ENCODE measurements around the gene PIPOX.

Gene PIPOX

GRCh38 chr17:29049541-29050145 is 6.7 kb downstream of the PIPOX start:
- peaks cover 2% of the 10 kb centered on the region for H3K36me3 Mint-ChIP-seq
- H3K27ac Mint-ChIP-seq: no peak overlapping the region
- H3K4me3 Mint-ChIP-seq: no peak overlapping the region
- no peaks in the 10 kb centered on the region for H3K27me3 Mint-ChIP-seq
- no peaks in the 10 kb centered on the region for H3K9me3 Mint-ChIP-seq (ENCODE audit: low read depth)
- H3K4me1 Mint-ChIP-seq (ENCODE audit: low read depth): no peaks in the 10 kb centered on the region

- H3K27ac Mint-ChIP-seq: no peak overlapping the region
- no peaks in the 10 kb centered on the region for H3K27me3 Mint-ChIP-seq
- no peaks in the 10 kb centered on the region for H3K9me3 Mint-ChIP-seq (ENCODE audit: low read depth)
- H3K36me3 Mint-ChIP-seq: peaks cover 2% of the 10 kb centered on the region
- H3K4me3 Mint-ChIP-seq: no peak overlapping the region
- H3K4me1 Mint-ChIP-seq (ENCODE audit: low read depth): no peaks in the 10 kb centered on the region
These were observed 7.2 kb downstream of the PIPOX start for GRCh38 chr17:29050176-29050575.

GRCh38 chr17:29051194-29051593 is 8.3 kb downstream of the PIPOX start:
- Mint-ChIP-seq H3K9me3 (ENCODE audit: low read depth) (no peaks in the 10 kb centered on the region), H3K27me3 (no peaks in the 10 kb centered on the region), H3K4me3 (no peak overlapping the region), H3K27ac (no peak overlapping the region), H3K4me1 (ENCODE audit: low read depth) (no peaks in the 10 kb centered on the region), H3K36me3 (peaks cover 2% of the 10 kb centered on the region)

DNA sequence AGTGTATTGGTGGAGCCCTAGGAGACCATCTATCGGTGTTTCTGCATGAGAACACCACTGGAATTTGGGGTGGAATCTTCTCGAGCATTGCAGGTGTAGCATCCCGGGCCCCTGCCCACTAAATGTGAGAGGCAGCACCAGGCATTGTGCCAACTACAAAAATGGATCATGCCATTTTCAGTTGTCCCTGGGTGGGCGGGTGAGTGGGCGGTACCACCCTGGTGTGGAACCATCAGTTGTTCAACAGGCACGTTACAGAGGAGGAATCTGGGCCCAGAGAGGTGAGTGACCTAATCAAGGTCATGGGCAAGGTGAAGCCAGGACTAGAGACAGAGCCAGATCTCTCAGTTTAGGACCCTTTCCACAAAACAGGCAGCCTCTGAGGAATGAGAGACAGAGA is 8.8 kb downstream of the PIPOX start:
- Mint-ChIP-seq H3K4me3 (no peak overlapping the region), H3K27ac (no peak overlapping the region), H3K4me1 (ENCODE audit: low read depth) (no peaks in the 10 kb centered on the region), H3K36me3 (peaks cover 2% of the 10 kb centered on the region), H3K27me3 (no peaks in the 10 kb centered on the region), H3K9me3 (ENCODE audit: low read depth) (no peaks in the 10 kb centered on the region)

GRCh38 chr17:29054835-29055234 is 11.9 kb downstream of the PIPOX start:
- Mint-ChIP-seq H3K4me1 (ENCODE audit: low read depth) (no peaks in the 10 kb centered on the region), H3K27ac (no peak overlapping the region), H3K27me3 (no peaks in the 10 kb centered on the region), H3K36me3 (peaks cover 2% of the 10 kb centered on the region), H3K4me3 (no peak overlapping the region), H3K9me3 (ENCODE audit: low read depth) (no peaks in the 10 kb centered on the region)

- Mint-ChIP-seq H3K27me3 (no peaks in the 10 kb centered on the region), H3K4me1 (ENCODE audit: low read depth) (peaks cover 7% of the 10 kb centered on the region), H3K4me3 (no peak overlapping the region), H3K27ac (no peak overlapping the region), H3K9me3 (ENCODE audit: low read depth) (no peaks in the 10 kb centered on the region), H3K36me3 (peaks cover 2% of the 10 kb centered on the region)
These were observed 14.4 kb downstream of the PIPOX start for GRCh38 chr17:29057361-29057760.

DNA sequence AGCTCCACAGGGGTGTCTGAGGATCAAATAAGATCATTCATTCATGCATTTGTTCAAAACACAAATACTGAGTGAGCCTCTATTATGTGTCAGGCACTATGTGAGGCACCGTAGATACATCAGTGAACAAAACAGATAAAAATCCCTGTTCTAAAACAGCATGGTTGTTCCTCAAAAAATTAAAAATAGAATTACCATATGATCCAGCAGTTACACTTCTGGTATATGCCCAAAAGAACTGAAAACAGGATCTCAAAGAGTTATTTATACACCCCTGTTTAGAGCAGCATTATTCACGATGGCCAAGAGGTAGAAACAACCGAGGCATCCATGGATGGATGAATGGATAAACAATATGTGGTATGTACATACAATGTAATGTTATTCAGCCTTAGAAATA is 15.4 kb downstream of the PIPOX start:
- no peaks in the 10 kb centered on the region for H3K9me3 Mint-ChIP-seq (ENCODE audit: low read depth)
- no peak overlapping the region for H3K4me3 Mint-ChIP-seq
- peaks cover 7% of the 10 kb centered on the region for H3K4me1 Mint-ChIP-seq (ENCODE audit: low read depth)
- H3K27me3 Mint-ChIP-seq: no peaks in the 10 kb centered on the region
- H3K36me3 Mint-ChIP-seq: peaks cover 2% of the 10 kb centered on the region
- no peak overlapping the region for H3K27ac Mint-ChIP-seq

- Mint-ChIP-seq H3K9me3 (ENCODE audit: low read depth) (no peaks in the 10 kb centered on the region), H3K4me3 (no peak overlapping the region), H3K4me1 (ENCODE audit: low read depth) (peaks cover 7% of the 10 kb centered on the region), H3K36me3 (no peaks in the 10 kb centered on the region), H3K27ac (no peak overlapping the region), H3K27me3 (no peaks in the 10 kb centered on the region)
These were observed 16.3 kb downstream of the PIPOX start for GRCh38 chr17:29059281-29059680.

DNA sequence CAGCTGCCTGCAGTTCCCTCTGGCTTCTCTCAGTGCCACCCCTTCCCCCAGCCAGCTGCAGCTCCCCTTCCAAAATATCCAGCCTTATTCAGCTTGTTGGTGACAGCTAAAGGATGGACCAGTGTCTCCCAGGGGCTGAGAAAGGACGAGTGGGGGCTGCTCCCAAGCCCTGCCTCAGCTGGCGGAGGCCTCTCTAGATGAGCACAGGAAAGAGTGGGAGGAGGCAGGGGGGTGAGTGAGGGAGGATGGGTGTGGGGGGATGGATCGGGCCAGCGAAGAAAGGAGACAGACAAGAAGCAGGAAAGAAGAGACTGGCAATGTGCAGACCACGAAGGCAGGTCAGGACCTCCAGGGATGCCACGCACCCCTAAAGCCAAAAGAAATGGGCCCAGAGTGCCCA is 17.5 kb downstream of the PIPOX start:
- no peak overlapping the region for H3K4me3 Mint-ChIP-seq
- H3K4me1 Mint-ChIP-seq (ENCODE audit: low read depth): peaks cover 7% of the 10 kb centered on the region
- no peaks in the 10 kb centered on the region for H3K36me3 Mint-ChIP-seq
- no peak overlapping the region for H3K27ac Mint-ChIP-seq
- no peaks in the 10 kb centered on the region for H3K9me3 Mint-ChIP-seq (ENCODE audit: low read depth)
- no peaks in the 10 kb centered on the region for H3K27me3 Mint-ChIP-seq

- Mint-ChIP-seq H3K4me3 (no peak overlapping the region), H3K27ac (no peak overlapping the region), H3K4me1 (ENCODE audit: low read depth) (peaks cover 7% of the 10 kb centered on the region), H3K27me3 (no peaks in the 10 kb centered on the region), H3K9me3 (ENCODE audit: low read depth) (no peaks in the 10 kb centered on the region), H3K36me3 (no peaks in the 10 kb centered on the region)
These were observed 18.1 kb downstream of the PIPOX start for GRCh38 chr17:29061036-29061435.

DNA sequence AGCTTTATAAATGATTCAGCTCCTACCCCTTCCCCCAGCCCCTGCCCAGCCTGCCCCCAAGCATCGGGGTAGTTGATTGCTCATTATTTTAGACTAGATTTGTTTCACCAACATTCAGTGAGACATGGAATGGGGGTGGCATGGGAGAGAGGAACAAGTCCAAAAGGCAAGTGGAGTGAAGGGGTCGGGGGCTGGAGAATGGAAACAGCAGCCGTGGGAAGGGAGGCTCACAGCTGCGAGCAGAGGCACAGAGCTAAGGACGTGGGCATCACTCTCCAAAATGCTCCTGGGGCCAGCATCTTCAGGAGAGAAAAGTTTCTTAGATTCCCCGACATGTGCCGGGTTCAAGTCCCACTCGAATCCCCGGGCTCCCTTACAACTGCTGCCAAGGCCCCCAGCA is 19.3 kb downstream of the PIPOX start:
- peaks cover 7% of the 10 kb centered on the region for H3K4me1 Mint-ChIP-seq (ENCODE audit: low read depth)
- H3K36me3 Mint-ChIP-seq: no peaks in the 10 kb centered on the region
- no peaks in the 10 kb centered on the region for H3K27me3 Mint-ChIP-seq
- no peak overlapping the region for H3K27ac Mint-ChIP-seq
- no peaks in the 10 kb centered on the region for H3K9me3 Mint-ChIP-seq (ENCODE audit: low read depth)
- H3K4me3 Mint-ChIP-seq: no peak overlapping the region

DNA sequence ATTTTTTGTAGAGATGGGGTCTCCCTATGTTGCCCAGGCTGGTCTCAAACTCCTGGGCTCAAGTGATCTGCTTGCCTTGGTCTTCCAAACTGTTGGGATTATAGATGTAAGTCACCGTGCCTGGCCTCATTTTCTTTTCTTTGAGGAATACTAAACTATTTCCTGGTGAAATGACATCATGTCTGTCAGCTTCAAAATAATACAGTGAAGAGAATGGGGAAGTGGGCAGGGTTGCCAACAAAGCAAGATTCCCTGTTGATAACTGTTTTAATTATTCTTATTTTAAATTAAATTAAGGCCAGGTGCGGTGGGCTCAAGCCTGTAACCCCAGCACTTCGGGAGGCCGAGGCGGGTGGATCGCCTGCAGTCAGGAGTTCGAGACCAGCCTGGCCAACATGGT is 21.1 kb downstream of the PIPOX start:
- Mint-ChIP-seq H3K4me3 (no peak overlapping the region), H3K36me3 (no peaks in the 10 kb centered on the region), H3K4me1 (ENCODE audit: low read depth) (peaks cover 7% of the 10 kb centered on the region), H3K9me3 (ENCODE audit: low read depth) (no peaks in the 10 kb centered on the region), H3K27me3 (no peaks in the 10 kb centered on the region), H3K27ac (no peak overlapping the region)

DNA sequence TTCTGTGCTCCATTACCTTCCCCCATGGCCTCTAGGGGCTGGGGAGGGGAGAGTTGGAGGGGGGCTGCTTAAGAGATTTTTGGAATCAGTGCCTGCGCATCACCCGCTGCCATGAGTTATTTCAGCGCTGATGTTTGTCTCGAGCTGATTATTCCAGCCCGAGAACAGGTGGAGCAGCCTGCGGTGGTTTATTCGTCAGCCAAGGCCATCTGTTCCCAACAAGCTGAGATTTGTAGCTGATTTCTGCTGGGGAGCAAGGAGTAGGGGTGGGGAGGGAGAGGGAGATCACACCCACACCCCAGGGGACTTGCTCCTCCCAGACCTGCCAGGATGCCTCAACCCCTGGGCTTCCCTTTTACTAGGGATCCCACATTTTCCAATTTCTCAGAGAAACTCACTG is 23.1 kb downstream of the PIPOX start:
- Mint-ChIP-seq H3K4me1 (ENCODE audit: low read depth) (no peaks in the 10 kb centered on the region), H3K27me3 (no peaks in the 10 kb centered on the region), H3K4me3 (no peak overlapping the region), H3K27ac (no peak overlapping the region), H3K36me3 (no peaks in the 10 kb centered on the region), H3K9me3 (ENCODE audit: low read depth) (no peaks in the 10 kb centered on the region)

- no peaks in the 10 kb centered on the region for H3K27me3 Mint-ChIP-seq
These were observed 23.7 kb downstream of the PIPOX start for GRCh38 chr17:29066606-29067005.

DNA sequence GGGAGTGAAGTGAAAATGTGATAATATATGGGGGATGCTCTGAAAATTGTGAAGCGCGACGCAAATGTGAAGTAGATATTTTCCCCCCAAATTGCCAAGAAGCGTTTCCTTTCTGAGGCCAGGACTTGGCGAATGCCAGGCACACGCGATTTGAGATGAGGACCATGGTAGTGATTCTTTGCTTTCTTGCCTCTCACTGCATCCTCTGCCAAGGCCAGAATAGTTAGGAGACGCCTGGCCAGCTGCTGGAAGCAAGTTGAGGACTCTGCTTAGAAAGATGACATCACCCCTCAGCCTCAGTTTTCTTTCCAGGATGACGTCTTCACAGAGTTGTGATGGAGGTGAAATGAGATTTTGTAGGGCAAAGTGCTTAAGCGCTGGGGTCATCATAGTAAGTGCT is 25.9 kb downstream of the PIPOX start:
- H3K27ac Mint-ChIP-seq: no peak overlapping the region
- H3K27me3 Mint-ChIP-seq: no peaks in the 10 kb centered on the region
- H3K9me3 Mint-ChIP-seq (ENCODE audit: low read depth): no peaks in the 10 kb centered on the region
- no peaks in the 10 kb centered on the region for H3K36me3 Mint-ChIP-seq
- H3K4me1 Mint-ChIP-seq (ENCODE audit: low read depth): no peaks in the 10 kb centered on the region
- no peak overlapping the region for H3K4me3 Mint-ChIP-seq

More at GRCh38 chr17:29066606-29067005, 23.7 kb downstream of the PIPOX start:
- no peak overlapping the region for H3K27ac Mint-ChIP-seq
- no peaks in the 10 kb centered on the region for H3K4me1 Mint-ChIP-seq (ENCODE audit: low read depth)
- no peak overlapping the region for H3K4me3 Mint-ChIP-seq
- no peaks in the 10 kb centered on the region for H3K36me3 Mint-ChIP-seq
- no peaks in the 10 kb centered on the region for H3K9me3 Mint-ChIP-seq (ENCODE audit: low read depth)

- Mint-ChIP-seq H3K4me3 (no peak overlapping the region), H3K36me3 (no peaks in the 10 kb centered on the region), H3K27ac (no peak overlapping the region), H3K27me3 (no peaks in the 10 kb centered on the region), H3K4me1 (ENCODE audit: low read depth) (no peaks in the 10 kb centered on the region), H3K9me3 (ENCODE audit: low read depth) (no peaks in the 10 kb centered on the region)
These were observed 26.6 kb downstream of the PIPOX start for GRCh38 chr17:29069526-29070041.
